Bronchial epithelial cell (primary cell): ENCODE data around the gene MCUB. TPM values are rescaled to one million over a fixed set of nuclear protein-coding genes. Genes with fewer than 3 reads are reported as not detected.

Experiments used
- DNase-seq: peaks from one replicate; pipeline ENCODE4 v3.0.0-alpha.2; 2010; ENCODE audit warnings: low read depth
- FAIRE-seq: peaks from 2 replicates; lab custom pipeline; 2011; peaks lifted over from hg19 to GRCh38; lab: Jason Lieb, UNC
- H3K27me3 ChIP-seq: 2 replicates; pipeline ENCODE4 v1.5.1; 2011; ENCODE audit warnings: low read length; ENCODE audit not compliant: control insufficient read depth, insufficient read depth
- H3K36me3 ChIP-seq: 2 replicates; pipeline ENCODE4 v1.5.1; 2011; ENCODE audit warnings: low read length; ENCODE audit not compliant: control insufficient read depth, insufficient read depth
- H3K4me3 ChIP-seq: 2 replicates; pipeline ENCODE4 v1.5.1; 2011; ENCODE audit warnings: mild to moderate bottlenecking, low read depth, low read length, control low read depth
- CTCF ChIP-seq: IDR thresholded peaks from 2 replicates; pipeline ENCODE4 v1.5.1; 2011; ENCODE audit warnings: mild to moderate bottlenecking, moderate library complexity, low read length, control low read depth, inconsistent platforms; ENCODE audit not compliant: insufficient read depth, severe bottlenecking
- total RNA-seq: library from RNA; depleted of rRNA; stranded (reverse); fragments of >200 nt; gene quantifications from 2 replicates; pipeline ENCODE4 v1.2.1, GENCODE V29; 2014

Gene MCUB
- total RNA-seq, 1 donor from 2014 or later: 4.7 TPM

GRCh38 chr4:109657854-109658418, 97.9 kb downstream of the MCUB start:
- DNase-seq (no peak), FAIRE-seq (no peak)
- H3K27me3 ChIP-seq: no peaks in the 10 kb centered on the region
- H3K36me3 ChIP-seq: no peaks in the 10 kb centered on the region
- no peak overlapping the region for H3K4me3 ChIP-seq
- no peak for TF ChIP-seq CTCF

GRCh38 chr4:109658871-109659410, 98.9 kb downstream of the MCUB start:
- Histone ChIP-seq H3K27me3 (no peaks in the 10 kb centered on the region), H3K4me3 (no peak overlapping the region), H3K36me3 (no peaks in the 10 kb centered on the region)
- FAIRE-seq: no peak
- DNase-seq: peak; percentile 3
- no peak for TF ChIP-seq CTCF

- Histone ChIP-seq H3K4me3 (no peak overlapping the region), H3K36me3 (no peaks in the 10 kb centered on the region), H3K27me3 (no peaks in the 10 kb centered on the region)
- TF ChIP-seq CTCF: no peak
- DNase-seq (no peak), FAIRE-seq (no peak)
Observed at GRCh38 chr4:109662116-109662515, 102.1 kb downstream of the MCUB start.

- TF ChIP-seq CTCF: no peak
- FAIRE-seq: no peak
- H3K27me3 ChIP-seq: no peaks in the 10 kb centered on the region
Observed at GRCh38 chr4:109662771-109663170, 102.7 kb downstream of the MCUB start.

GRCh38 chr4:109665783-109666485, 105.9 kb downstream of the MCUB start:
- no peak for FAIRE-seq
- no peak for TF ChIP-seq CTCF

More at GRCh38 chr4:109662771-109663170, 102.7 kb downstream of the MCUB start:
- Histone ChIP-seq H3K36me3 (no peaks in the 10 kb centered on the region), H3K4me3 (no peak overlapping the region)
- DNase-seq: no peak

More at GRCh38 chr4:109665783-109666485, 105.9 kb downstream of the MCUB start:
- no peak for DNase-seq
- Histone ChIP-seq H3K36me3 (no peaks in the 10 kb centered on the region), H3K4me3 (no peak overlapping the region), H3K27me3 (no peaks in the 10 kb centered on the region)
